Activated T-cell treated with anti-CD3 and anti-CD28 coated beads, Interleukin-2, amount 50 U/mL, for 72 hours (primary cell): Measurements from ENCODE around the gene FAM219B. TPM values are rescaled to one million over a fixed set of nuclear protein-coding genes. Genes with fewer than 3 reads are reported as not detected.
"Not testable (repeated sequence)": the region's sequence is repeated elsewhere in the genome, so short reads cannot be mapped to it uniquely, and the experiment has no call there.

Source experiments
- ATAC-seq, 2 donors: fragments of 150-1000 bp; cut with Tn5 transposase; replicated peaks in 1 of 2; 2 replicates each; pipeline ENCODE4 v1.10.0; 2021; ENCODE audit warnings: moderate library complexity in 2 of 2, mild to moderate bottlenecking in 1 of 2
- DNase-seq, 2 donors: peaks; one replicate each; pipeline ENCODE4 v3.0.0; 2021 to 2022; ENCODE audit warnings: mixed read lengths in 1 of 2
- H3K27ac Mint-ChIP-seq: one replicate; pipeline ENCODE4 v1.8.0; 2022; ENCODE audit warnings: mild to moderate bottlenecking, moderate library complexity, mixed read lengths
- H3K27me3 Mint-ChIP-seq: one replicate; pipeline ENCODE4 v1.8.0; 2022; ENCODE audit warnings: low read depth, mixed read lengths
- H3K36me3 Mint-ChIP-seq, 2 donors: one replicate each; pipeline ENCODE4 v1.8.0; 2022; ENCODE audit warnings: mixed read lengths in 2 of 2, mild to moderate bottlenecking in 1 of 2; ENCODE audit not compliant: insufficient read depth in 2 of 2
- H3K4me1 Mint-ChIP-seq: one replicate; pipeline ENCODE4 v1.8.0; 2022; ENCODE audit warnings: low read depth, mixed read lengths
- H3K4me3 Mint-ChIP-seq, 2 donors: one replicate each; pipeline ENCODE4 v1.8.0; 2022; ENCODE audit warnings: mild to moderate bottlenecking in 2 of 2, mixed read lengths in 2 of 2, moderate library complexity in 2 of 2
- H3K9me3 Mint-ChIP-seq, 2 donors: one replicate each; pipeline ENCODE4 v1.8.0; 2022; ENCODE audit warnings: mixed read lengths in 2 of 2
- total RNA-seq, 2 donors: library from RNA; stranded (reverse); gene quantifications; one replicate each; pipeline ENCODE4 v1.2.3, GENCODE V29; 2022

The FAM219B gene, protein sequence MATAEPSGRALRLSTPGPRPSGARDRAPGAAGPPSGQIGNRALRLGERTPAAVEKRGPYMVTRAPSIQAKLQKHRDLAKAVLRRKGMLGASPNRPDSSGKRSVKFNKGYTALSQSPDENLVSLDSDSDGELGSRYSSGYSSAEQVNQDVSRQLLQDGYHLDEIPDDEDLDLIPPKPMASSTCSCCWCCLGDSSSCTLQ
- 10 to 100 TPM; 88.3 to 90.1 TPM for total RNA-seq

GRCh38 chr15:74906450-74907162 lies at the start of gene FAM219B:
FAM219B (minus strand) TSS chr15:74906851; CDS start chr15:74906800, 51 bp downstream.
- H3K36me3 Mint-ChIP-seq = peaks cover 5 to 8% of the 10 kb centered on the region in 2 donors

DNA sequence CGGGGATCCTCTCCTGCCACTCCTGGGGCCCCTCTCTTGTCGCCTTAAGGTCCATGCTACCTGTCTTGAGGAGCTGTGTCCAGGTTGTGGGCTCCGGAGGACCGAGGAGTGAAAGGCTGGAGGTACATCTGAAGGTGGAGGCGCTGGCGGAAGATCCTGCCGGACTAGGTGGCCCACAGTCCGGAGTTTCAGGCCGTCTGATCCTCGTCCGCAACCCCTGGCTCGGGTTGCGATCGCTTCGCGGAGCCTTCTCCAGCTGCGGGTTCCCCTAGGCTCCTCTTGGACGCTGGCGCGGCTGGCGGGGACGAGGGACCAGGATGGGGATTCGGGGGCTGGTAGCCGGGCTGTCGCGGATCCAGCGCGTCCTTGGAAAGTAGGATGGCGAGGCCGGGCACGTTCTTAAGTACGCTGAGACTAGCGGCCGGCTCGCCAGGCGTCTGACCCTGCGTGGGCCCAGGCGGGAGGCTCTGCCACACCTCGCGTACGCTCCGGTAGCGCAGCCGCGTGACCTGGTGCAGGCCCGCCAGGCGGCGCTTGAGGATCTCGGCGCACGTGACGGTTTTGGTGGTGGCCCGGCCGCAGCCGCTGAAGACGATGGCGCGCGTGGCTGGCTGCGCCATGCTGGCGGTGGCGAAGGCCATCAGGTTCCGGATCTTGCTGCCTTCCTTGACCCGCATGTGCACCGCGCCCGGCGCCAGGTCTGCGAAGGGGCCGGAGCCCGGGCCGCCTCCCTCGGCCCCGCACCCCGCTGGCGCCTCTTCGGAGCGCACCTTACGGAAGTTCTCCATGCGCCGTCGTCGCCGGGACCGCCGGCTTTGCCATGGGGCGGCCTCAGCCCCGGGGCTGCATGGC lies 49.4 kb upstream of the FAM219B start:
- H3K27ac Mint-ChIP-seq = no peak overlapping the region
- ATAC-seq = peak; percentile 63 to 69
- peaks cover 60% of the 10 kb centered on the region for H3K4me1 Mint-ChIP-seq
- peak; percentile 79 to 80 for DNase-seq
- H3K36me3 Mint-ChIP-seq = peaks cover 0 to 1% of the 10 kb centered on the region in 2 donors
- peak overlapping the region; percentile 69 to 80 for H3K4me3 Mint-ChIP-seq
- no peaks in the 10 kb centered on the region for H3K9me3 Mint-ChIP-seq
- H3K27me3 Mint-ChIP-seq = peaks cover 36% of the 10 kb centered on the region

More at GRCh38 chr15:74906450-74907162, at the start of gene FAM219B:
- Mint-ChIP-seq H3K27me3 (no peaks in the 10 kb centered on the region), H3K4me3 (peak within 1 kb of the TSS; percentile 87 to 97), H3K9me3 (no peaks in the 10 kb centered on the region), H3K4me1 (peaks cover 25% of the 10 kb centered on the region), H3K27ac (peak within 1 kb of the TSS; percentile 96)
- peak; percentile 90 to 93 for ATAC-seq
- DNase-seq = peak; percentile 90 to 91

GRCh38 chr15:74955017-74955416 lies 48.4 kb upstream of the FAM219B start:
- H3K27me3 Mint-ChIP-seq = peaks cover 26% of the 10 kb centered on the region
- peak overlapping the region; percentile 69 to 80 for H3K4me3 Mint-ChIP-seq
- DNase-seq (no peak), ATAC-seq (no peak)
- H3K9me3 Mint-ChIP-seq = no peaks in the 10 kb centered on the region
- H3K4me1 Mint-ChIP-seq = peaks cover 50% of the 10 kb centered on the region
- peaks cover 0 to 1% of the 10 kb centered on the region in 2 donors for H3K36me3 Mint-ChIP-seq
- H3K27ac Mint-ChIP-seq = no peak overlapping the region

- peaks cover 46% of the 10 kb centered on the region for H3K4me1 Mint-ChIP-seq
- peaks cover 0 to 1% of the 10 kb centered on the region in 2 donors for H3K36me3 Mint-ChIP-seq
- no peaks in the 10 kb centered on the region for H3K9me3 Mint-ChIP-seq
- H3K27ac Mint-ChIP-seq = no peak overlapping the region
- ATAC-seq (no peak), DNase-seq (no peak)
- H3K4me3 Mint-ChIP-seq = peak overlapping the region in 1 of 2 donors; percentile 69
- peaks cover 22% of the 10 kb centered on the region for H3K27me3 Mint-ChIP-seq
These were observed 47.9 kb upstream of the FAM219B start for GRCh38 chr15:74954515-74954914.

- H3K4me1 Mint-ChIP-seq = peaks cover 22% of the 10 kb centered on the region
- DNase-seq (no peak), ATAC-seq (peak in 1 of 2 donors; percentile 24)
- no peaks in the 10 kb centered on the region for H3K27me3 Mint-ChIP-seq
- H3K9me3 Mint-ChIP-seq = no peaks in the 10 kb centered on the region
- no peak overlapping the region for H3K4me3 Mint-ChIP-seq
- H3K36me3 Mint-ChIP-seq = no peaks in the 10 kb centered on the region
- no peak overlapping the region for H3K27ac Mint-ChIP-seq
These were observed 44.4 kb upstream of the FAM219B start for GRCh38 chr15:74951006-74951405.

DNA sequence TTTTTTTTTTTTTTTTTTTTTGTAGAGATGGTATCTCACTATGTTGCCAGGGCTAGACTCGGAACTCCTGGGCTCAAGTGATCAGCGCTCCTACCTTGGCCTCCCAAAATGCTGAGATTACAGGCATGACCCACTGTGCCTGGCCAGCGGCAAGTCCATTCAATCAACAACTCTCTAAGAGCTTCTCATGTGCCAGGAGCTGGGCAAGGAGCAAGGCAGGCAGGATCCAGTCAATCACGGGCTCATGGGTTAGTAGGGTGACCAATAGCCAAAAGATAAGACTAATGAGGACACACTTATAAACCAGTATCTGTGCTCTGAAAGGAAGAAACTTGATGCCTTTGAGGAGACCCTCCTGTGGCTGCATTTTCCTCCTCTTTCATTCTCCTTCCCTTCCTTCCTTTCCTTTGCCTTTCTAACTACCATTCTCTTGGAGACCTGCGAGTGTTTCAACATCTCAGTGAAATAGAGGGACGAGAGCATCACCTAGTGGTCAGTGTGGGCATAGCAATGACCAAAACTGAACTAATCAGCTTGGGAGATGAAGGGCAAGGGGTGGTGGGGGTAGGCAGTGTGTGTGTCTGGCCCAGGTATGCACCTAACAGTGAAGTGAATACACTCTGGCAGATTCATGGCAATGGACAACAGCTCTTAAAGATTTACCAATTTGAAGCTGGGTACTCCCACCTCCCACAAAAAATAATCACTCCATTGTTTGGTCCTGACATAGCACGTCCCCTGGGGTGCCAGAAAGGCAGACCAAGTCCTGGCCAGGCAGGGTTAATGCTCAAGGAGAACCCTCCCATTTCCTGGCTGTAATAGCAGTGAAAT lies 43.6 kb upstream of the FAM219B start:
- ATAC-seq = peak; percentile 82 to 84

DNA sequence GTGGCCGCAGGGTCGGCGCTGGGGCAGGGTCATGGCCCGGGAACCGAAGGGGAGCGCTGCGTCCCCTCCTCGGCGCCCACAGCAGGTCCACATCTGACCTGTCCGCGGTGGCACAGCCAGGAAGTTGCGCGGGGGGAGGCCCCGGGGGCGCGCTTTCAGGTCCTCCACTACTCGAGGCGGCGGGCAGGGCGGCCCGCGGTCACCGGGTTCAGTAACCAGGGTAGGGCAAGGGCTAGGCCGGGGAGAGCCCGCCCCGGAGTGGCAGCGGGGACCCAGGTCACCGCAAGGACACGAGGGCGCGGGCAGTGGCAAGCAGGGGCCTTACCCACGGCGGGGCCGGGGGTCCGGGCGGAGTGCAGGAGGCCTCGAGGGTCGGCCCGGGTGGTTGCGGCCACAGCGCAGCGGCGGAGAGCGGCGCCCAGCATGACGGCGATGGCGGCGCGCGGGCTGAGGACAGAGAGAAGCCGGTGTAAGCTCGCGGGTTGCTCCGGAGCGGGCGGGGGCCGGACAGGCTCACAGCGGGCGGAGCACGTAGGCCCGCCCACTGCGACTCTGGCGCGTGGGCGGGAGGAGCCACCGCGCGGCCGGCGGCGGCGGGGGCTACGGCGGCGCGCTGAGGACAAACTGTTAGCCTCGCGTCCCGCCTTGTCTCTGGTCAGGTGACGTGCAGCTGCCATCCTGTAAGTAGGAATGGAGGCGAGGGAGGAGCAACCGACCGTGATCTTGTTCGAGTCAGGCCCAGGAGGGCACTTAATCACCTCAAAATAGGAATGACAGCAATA lies 31.1 kb upstream of the FAM219B start, which contains the start of gene COX5A:
TSS of gene COX5A (minus strand) at position 484 of the 782 bp plus-strand sequence. CDS start at position 425, 59 bp downstream.
- Mint-ChIP-seq H3K4me3 (peak within 1 kb of the TSS; percentile 92 to 97), H3K9me3 (no peaks in the 10 kb centered on the region), H3K27ac (peak within 1 kb of the TSS; percentile 96), H3K36me3 (peaks cover 5 to 6% of the 10 kb centered on the region in 2 donors), H3K27me3 (no peaks in the 10 kb centered on the region), H3K4me1 (peaks cover 42% of the 10 kb centered on the region)
- ATAC-seq (peak; percentile 95), DNase-seq (peak; percentile 94 to 95)

More for the DNA sequence above, 43.6 kb upstream of the FAM219B start:
- Mint-ChIP-seq H3K27ac (no peak overlapping the region), H3K4me3 (no peak overlapping the region), H3K9me3 (no peaks in the 10 kb centered on the region), H3K27me3 (no peaks in the 10 kb centered on the region), H3K36me3 (no peaks in the 10 kb centered on the region), H3K4me1 (peaks cover 16% of the 10 kb centered on the region)
- peak; percentile 75 to 81 for DNase-seq

DNA sequence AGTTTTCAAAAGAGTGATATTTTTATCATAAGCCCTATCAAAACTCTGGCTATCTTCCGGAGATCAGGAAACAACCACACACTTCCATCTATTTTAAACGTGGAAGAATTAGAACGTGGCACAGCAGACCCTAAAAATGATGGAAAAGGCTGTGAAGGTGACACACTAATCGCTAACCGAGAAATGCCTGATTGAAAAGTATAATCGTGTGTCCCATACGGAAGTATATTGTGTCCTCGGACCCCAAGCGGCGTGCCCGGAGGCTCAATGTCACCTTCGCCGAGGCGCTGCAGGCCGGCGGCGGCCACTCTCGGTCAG lies 30.6 kb upstream of the FAM219B start:
- Mint-ChIP-seq H3K27me3 (no peaks in the 10 kb centered on the region), H3K36me3 (peaks cover 5 to 6% of the 10 kb centered on the region in 2 donors), H3K4me1 (peaks cover 42% of the 10 kb centered on the region), H3K27ac (peak overlapping the region; percentile 96), H3K9me3 (no peaks in the 10 kb centered on the region), H3K4me3 (peak overlapping the region; percentile 92 to 97)
- DNase-seq (no peak), ATAC-seq (no peak)

DNA sequence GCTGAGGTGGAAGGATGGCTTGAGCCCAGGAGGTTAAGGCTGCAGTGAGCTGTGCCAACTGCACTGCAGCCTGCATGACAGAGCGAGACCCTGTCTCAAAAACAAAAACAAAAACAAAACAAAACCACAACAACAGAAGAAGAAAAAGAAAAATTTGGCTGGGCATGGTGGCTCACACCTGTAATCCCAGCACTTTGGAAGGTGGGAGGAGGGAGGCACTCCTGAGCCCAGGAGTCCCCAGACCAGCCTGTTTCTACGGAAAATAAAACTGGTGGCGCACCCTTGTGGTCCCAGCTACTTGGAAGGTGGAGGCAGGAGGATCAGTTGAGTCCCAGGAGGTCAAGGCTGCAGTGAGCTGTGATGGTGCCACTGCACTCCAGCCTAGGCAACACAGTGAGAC lies 28.5 kb upstream of the FAM219B start:
- H3K9me3 Mint-ChIP-seq, DNase-seq, H3K27me3 Mint-ChIP-seq, ATAC-seq, H3K36me3 Mint-ChIP-seq: not testable (repeated sequence)
- peaks cover 42% of the 10 kb centered on the region for H3K4me1 Mint-ChIP-seq
- peak overlapping the region; percentile 28 for H3K27ac Mint-ChIP-seq
- peak overlapping the region; percentile 63 to 67 for H3K4me3 Mint-ChIP-seq

GRCh38 chr15:74933573-74933972 lies 26.9 kb upstream of the FAM219B start:
- Mint-ChIP-seq H3K4me3 (peak overlapping the region in 1 of 2 donors; percentile 51), H3K9me3 (no peaks in the 10 kb centered on the region), H3K27me3 (no peaks in the 10 kb centered on the region), H3K36me3 (peaks cover 6 to 12% of the 10 kb centered on the region in 2 donors), H3K27ac (peak overlapping the region; percentile 97), H3K4me1 (peaks cover 42% of the 10 kb centered on the region)
- DNase-seq (no peak), ATAC-seq (no peak)

- no peaks in the 10 kb centered on the region for H3K27me3 Mint-ChIP-seq
- no peak for DNase-seq
- H3K4me3 Mint-ChIP-seq = no peak overlapping the region
- no peak overlapping the region for H3K27ac Mint-ChIP-seq
- H3K4me1 Mint-ChIP-seq = peaks cover 8% of the 10 kb centered on the region
- H3K9me3 Mint-ChIP-seq = no peaks in the 10 kb centered on the region
- peaks cover 2 to 11% of the 10 kb centered on the region in 2 donors for H3K36me3 Mint-ChIP-seq
- ATAC-seq = no peak
These were observed 22.1 kb upstream of the FAM219B start for GRCh38 chr15:74928771-74929198.
